HS-5 (cell line): ENCODE results near the gene HOXD10.

ENCODE experiments used
- DNase-seq: peaks from one replicate; pipeline ENCODE4 v3.0.0-alpha.2; 2012; ENCODE audit warnings: low read depth

Gene HOXD10

DNA sequence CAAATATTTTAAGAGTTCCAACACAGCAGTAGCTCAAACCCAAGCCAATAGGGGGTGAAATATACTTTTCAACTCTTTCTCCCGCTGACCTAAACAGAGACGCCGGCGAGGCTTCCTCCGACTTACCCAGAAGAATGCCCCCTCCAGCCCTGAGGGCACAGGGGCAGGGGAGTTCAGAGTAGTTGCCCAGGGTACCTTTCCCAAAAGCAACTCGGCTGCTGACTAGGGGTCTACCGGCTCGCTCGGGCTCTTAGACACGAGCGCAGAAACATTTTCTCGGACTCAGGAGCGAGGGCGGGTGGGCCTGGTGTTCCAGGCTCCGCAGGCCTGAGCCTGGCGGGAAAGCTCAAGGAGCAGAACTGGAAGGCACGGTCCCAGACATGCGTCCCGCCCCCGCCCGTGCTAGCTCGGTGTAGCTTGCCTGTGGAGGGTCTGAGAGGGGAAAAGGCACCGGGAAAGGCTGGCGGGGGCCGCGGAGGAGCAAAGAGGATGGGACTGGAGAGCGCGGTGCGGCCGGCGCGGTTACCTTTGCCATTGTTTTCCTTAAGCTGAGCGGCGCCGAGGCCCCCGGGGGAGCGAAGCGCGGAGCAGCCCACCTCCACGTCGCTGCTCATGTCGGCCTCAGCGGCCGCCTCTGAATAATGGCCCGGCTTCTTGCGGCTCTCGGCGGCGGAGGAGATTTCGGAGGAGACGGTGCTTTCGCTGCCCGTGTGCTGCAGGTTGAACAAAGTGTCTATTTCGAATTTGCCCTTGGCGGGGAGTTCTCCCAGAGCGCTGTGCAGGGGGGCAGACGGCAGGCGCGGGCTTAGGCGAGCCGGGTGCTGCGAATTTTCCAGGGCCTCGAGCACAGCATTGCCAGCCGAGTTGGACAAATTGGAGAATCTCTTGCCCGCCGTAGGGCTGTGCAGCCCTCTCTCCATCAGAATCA, 33.5 kb upstream of the HOXD10 start:
- DNase-seq, result no peak

DNA sequence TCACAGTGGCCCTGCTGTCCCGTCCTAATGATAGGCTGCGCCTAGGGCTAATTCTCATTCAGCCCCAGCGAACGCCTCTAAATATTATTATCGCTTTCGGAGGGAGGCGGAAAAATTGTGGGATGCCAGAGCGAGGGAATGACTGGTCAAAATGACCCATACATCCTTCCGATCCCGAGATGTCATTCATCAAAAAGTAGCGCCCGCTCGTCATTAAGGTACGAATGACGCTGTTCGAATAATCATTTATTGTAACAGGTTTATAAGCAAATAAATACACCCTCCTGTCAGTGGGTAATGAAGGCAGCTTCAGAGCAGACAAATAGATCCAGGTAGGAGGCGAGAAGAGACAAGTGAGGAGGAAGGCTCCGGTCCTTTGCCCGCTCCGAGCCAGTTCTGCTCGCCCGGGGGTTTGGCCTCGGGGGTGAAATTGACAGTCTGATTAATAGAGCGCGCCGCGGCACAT, 32.7 kb upstream of the HOXD10 start, which contains the start of gene EVX2:
Gene EVX2, minus strand, starts transcription at position 167 of the 466 bp plus-strand sequence. CDS start 186 bp downstream, outside the sequence.
- DNase-seq, result no peak

DNA sequence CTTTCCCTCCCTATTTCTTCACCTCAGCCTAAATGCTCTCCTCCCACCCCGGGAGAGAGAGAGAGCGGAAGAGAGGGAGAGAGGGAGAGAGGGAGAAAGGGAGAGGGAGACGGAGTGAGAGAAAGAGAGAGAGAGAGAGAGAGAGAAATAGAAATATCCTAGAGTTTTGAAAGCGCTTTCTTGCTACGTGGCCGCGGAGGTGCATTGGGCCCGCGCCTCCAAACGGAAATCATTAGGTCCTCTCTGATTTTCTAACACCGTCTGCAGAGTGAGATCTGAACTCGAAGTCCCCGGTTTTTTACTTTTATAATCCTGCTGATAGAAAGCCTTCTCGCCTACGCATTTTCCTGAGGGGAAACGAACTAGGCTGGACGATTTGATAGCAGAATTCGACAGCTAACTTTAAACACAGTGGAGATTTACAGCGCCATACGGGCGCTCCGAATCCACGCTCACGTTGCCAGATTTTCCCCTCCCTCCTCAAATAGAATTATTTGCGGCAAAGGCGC, 31.9 kb upstream of the HOXD10 start:
- no peak for DNase-seq

DNA sequence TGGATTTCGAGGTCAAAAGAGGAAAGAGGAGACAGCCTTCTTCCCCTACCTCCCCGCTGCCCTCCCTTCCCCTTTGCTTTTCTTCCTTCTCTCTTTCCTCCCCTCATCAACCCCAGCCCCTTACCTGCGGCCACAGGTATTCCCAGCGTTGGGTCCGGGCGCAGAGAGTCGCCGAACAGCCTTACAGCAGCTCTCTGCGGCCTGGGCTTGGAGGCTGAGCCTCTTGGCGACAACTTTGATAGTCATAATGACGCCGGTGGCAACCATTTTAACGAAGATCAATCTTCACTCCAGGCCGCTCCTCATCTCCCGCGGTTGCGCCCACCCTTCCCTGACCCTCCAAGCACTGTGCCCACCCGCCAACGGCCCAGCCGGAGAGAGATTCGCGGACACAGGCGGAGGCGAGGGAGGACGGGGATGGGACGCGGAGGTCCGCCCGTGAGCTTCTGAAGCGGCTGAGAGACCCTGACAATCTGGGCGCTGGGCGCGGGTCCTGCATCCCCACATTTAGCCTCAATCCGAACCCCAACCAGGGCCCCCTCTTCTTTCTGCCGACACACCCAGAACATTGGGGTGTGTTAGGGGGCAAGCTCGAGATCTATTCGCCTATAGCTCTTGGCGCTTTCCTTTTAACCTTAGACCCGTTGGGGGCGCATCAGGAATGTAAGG, 31.3 kb upstream of the HOXD10 start:
- DNase-seq, result no peak

- no peak for DNase-seq
Observed at GRCh38 chr2:176085861-176086771, 30.5 kb upstream of the HOXD10 start.

GRCh38 chr2:176087330-176088047, 29.1 kb upstream of the HOXD10 start:
- DNase-seq, result no peak

DNA sequence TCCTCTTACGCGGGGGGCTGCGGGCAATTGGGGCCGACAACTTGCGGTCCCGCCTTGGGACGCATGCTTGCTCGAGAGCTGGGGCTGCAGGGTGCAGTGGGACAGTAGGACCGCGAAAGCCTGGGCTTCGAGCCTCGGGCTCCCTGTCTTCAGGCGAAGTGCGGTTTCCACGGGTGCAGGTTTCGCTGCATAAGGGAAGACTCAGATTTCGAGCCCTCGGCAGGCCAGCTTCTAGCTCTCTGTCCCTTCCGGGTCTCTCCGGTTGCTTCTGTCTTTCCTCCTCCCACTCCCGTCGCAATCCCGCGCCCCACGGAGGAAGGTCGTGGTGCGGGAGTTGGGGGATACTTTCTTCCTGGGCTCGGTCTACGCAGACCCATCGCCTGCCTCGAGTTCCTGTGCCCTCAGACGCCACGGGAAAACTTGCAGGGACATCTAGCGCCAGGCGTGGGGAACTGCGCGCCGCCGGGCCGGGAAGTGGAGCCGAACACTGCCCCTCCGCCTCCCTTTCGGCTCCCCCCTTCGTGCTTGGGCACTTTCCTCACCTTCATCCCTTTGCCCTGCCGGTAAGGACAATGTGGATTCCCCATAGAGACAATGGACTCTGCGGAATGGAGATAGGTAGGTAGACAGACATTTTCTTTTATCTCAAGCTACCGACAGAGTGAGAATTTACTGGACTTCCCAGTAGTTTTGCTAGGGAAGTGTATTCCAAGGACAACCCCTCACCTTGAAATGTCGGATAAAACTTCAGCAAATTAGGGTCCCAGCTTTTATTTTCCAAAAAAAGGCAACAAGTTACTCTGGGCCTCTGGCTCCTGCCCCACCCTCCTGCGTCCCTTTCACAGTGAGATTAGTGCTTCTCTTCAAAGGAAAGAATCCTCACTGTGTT, 28.3 kb upstream of the HOXD10 start:
- DNase-seq, result no peak

DNA sequence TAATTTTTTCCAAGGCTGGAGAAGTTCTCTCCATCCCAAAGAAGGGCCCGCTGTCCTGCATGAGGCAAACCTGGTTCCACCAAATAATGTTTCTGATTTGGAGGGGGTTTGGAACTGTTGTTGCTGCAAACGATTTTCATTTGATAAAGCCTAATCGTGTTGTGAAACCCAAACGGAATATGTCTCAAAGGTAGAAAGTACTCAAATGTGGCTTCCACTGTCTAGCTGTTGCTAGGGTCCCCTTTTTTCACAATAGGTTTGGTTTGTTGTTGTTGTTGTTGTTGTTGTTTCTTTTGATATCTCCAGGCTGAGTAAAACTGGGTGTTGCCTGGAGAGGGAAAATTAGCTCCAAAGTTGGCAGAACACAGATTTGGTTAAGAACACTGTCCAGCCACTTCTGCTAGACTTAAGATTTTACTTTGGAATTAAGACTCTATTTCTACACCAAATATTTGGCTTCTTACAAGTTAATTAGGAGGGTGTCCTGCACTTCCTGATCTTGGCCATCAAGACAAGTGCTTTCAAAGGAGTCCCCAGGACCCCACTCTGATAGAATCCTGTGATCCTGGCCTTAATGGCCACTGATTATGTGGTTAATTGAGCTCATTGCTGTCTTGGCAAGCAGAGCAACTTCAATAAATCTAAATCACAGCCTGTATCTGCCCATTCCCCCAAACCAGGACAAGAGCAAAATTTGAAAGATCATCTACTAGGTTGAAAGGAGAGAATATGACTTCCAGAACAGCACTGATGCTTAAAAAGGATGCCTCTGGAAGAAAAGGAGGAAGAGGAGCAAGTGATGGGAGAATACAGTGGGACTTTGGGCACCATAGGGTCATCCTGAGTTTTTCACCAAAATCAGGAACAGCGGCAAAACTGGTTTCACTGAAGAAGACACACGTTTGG, 27.4 kb upstream of the HOXD10 start:
- DNase-seq, result no peak

DNA sequence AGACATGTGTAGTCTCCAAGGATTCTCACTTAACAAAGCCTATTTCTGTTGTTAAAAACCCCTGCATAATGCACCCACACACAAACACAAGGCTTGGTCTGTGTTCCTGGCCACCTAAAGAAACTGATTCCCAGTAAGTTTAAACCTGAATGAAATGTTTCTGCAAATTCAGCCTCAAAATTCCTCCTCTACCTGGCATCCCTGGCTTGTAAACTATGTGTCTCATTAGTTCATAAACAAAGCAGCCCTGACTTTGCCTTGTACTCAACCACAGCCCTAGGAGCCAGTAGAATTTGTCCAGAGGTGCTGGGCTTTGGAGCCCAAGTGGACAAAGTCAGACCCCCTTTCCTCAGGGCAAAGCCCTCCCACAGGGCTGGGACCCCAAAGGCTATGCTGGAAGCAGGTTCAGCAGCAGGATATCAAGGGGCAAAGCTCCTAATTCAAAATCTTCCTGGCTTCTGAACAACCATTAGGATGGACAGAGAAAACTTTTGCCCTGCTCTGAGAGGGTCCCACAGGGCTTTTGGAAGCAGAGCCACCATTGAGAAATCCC, 26.7 kb upstream of the HOXD10 start:
- DNase-seq, result no peak

GRCh38 chr2:176090862-176091261, 25.7 kb upstream of the HOXD10 start:
- DNase-seq, result no peak

DNA sequence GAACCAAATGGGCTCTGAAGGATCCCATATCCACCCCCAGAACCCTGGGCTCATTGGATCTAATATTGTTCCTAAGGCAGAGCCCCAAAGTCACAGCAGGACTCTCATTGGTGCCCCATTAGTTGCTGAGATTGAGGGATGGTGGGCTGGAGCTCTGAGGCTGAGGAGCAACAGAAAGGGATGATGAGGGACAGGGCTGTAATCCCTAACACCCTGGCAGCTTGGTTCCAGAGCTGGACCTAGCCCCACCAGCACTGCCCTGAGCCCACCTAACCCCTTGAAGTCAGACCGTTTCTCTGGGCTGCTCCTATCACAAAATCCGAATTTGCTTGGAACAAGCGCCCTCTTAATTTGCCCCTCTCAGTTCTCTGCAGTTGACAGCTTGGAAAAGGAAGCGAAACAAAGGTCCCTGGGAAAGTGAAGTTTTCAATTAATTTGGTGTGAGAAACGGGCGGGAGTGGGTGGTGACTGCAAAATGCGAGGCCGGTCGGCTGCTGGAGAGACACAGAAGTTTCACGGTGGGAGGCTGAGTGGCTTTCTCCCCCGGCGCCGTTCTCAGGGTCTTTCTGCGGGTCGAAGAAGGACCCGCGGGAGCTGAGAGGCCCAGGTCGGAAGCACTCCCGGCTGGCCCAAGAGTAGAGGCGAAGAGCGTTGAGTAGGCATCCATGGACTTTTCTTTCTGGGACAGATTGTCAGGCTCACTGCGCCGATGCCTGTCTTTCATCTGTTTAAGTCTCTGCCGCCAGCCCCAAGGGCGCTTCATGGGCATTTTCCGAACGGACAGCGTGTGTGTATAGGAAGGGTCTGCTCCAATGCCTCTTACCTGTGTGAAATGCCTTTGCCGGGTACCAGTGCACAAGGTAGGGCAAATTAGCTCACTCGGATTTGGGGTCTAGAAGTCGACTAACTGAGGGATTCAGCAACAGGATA, 25.0 kb upstream of the HOXD10 start:
- no peak for DNase-seq

GRCh38 chr2:176092270-176093144, 24.1 kb upstream of the HOXD10 start, which contains the start of gene HOXD13:
Gene HOXD13 (plus strand): TSS chr2:176092721. CDS start chr2:176092891, 170 bp downstream.
- DNase-seq, result no peak

- DNase-seq, result no peak
Observed at GRCh38 chr2:176093145-176093897, 23.3 kb upstream of the HOXD10 start.

DNA sequence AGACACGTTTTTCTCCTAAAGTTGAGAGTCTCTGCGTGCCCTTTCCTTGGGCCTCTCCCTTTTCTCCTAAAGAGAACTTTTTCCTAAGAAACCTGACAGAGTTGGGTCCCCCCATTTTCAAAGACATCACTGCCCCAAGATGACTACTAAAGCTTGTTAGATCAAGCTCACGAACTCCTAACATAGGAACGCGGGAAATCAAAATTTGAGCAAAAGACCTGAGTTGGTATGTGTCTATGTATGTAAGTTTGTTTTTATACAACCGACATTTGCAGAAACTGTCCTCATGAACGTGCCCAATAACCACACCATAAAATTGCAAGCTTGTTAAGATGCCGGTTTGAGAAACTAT, 22.7 kb upstream of the HOXD10 start:
- no peak for DNase-seq

GRCh38 chr2:176094349-176094748, 22.2 kb upstream of the HOXD10 start:
- no peak for DNase-seq

GRCh38 chr2:176095421-176095820, 21.2 kb upstream of the HOXD10 start:
- DNase-seq, result no peak
